Psoas muscle (tissue), 8 donors: ENCODE results near the gene EEF2. TPM values are rescaled to one million over a fixed set of nuclear protein-coding genes. Genes with fewer than 3 reads are reported as not detected.

Experiments
- ATAC-seq, 4 donors: fragments of 200-7000 bp; cut with Tn5 transposase; one replicate each; pipeline ENCODE4 v1.9.1; 2020; ENCODE audit warnings: moderate library complexity in 3 of 4, mild to moderate bottlenecking in 2 of 4
- DNase-seq, 2 donors: peaks; one replicate each; pipeline ENCODE4 v3.0.0-alpha.2; 2020
- H3K27ac ChIP-seq: fragments of 200-600 bp; one replicate; pipeline ENCODE4 v1.8.0; 2022
- H3K27me3 ChIP-seq, 3 donors: fragments of 200-600 bp in 1 of 3; one replicate each; pipeline versions ENCODE4 v1.6.1 to v1.8.0; 2013 to 2022; ENCODE audit warnings: low read length in 2 of 3, mild to moderate bottlenecking in 2 of 3, moderate library complexity in 1 of 3; ENCODE audit not compliant: insufficient read depth in 3 of 3
- H3K36me3 ChIP-seq, 2 donors: fragments of 200-600 bp in 1 of 2; one replicate each; pipeline versions ENCODE4 v1.6.1 to v1.8.0; 2013 to 2022; ENCODE audit warnings: low read depth in 1 of 2, mild to moderate bottlenecking in 1 of 2, moderate library complexity in 1 of 2; ENCODE audit not compliant: insufficient read depth in 1 of 2
- H3K4me1 ChIP-seq: fragments of 200-600 bp; one replicate; pipeline ENCODE4 v1.8.0; 2022
- H3K4me3 ChIP-seq: fragments of 200-600 bp; one replicate; pipeline ENCODE4 v1.8.0; 2022; ENCODE audit warnings: mild to moderate bottlenecking
- H3K9me3 ChIP-seq: fragments of 200-600 bp; one replicate; pipeline ENCODE4 v1.8.0; 2022
- WGBS, 3 donors: extraction: QIAGEN DNeasy Blood & Tissue Kit; methylation state at CpG; one replicate each; pipeline versions ENCODE4 v1.1.6 to v1.1.7; 2013; 5-methylcytosine and 5-hydroxymethylcytosine counted together
- intact Hi-C, 2 donors: fragments of 100-400 bp; cut with DNase I; formaldehyde crosslinking; loops; one replicate each; pipeline versions ENCODE4 v1.11.0 to v1.14.2; 2022
- long read RNA-seq, 2 donors: library from polyadenylated mRNA; unstranded; transcript quantifications; one replicate each; pipeline ENCODE4 v2.0.0, GENCODE V29; 2021
- polyA plus RNA-seq, 3 donors: library from polyadenylated mRNA; stranded (reverse); fragments of 200-250 nt; gene quantifications; one replicate each; pipeline ENCODE4 v1.2.3, GENCODE V29; 2013
- total RNA-seq, 4 donors: library from RNA; stranded (reverse); fragmentation: NEBNext Ultra II Directional in 2 of 4; extraction: Animal tissue kit (Norgen Biotek cat#: 25700) in 2 of 4; gene quantifications; one replicate each; pipeline versions ENCODE4 v1.2.1 to v1.2.4, GENCODE V29; 2021 to 2023
- TF ChIP-seq, protein P1 (sequence below): fragments of 200-600 bp; IDR thresholded peaks from one replicate; pipeline ENCODE4 v1.8.0; 2022; ENCODE audit warnings: antibody characterized with exemption
- donor health status: healthy with polysubstance abuse.
- donor health status: DM: no; HTN: no; CAD: no; lungs with moderate emphysema.
- donor health status: Bipolar disorder and iron deficiency.
- donor health status: healthy.
- donor health status: DM: yes; HTN: yes; CAD: no.
- donor health status: DM: no; HTN: no; CAD: no.
- donor health status: DM: no; HTN: no; CAD: no.
- donor health status: DM: yes; HTN: yes; CAD: no.

EEF2 gene
- total RNA-seq, result 1,000 to 10,000 TPM; 2,332 to 3,628 (median 2,726) TPM
- 1,000 to 10,000 TPM; 1,416 to 1,891 (median 1,484) TPM for polyA plus RNA-seq
- long read RNA-seq, donor 1, transcript EEF2-201 (15 exons, 3,164 nt), result major isoform, 571 of 879 reads
- long read RNA-seq, donor 1, partial matches to known transcripts, result 300 of 879 reads
- long read RNA-seq, donor 1, other reads (novel, unspliced or antisense), result 8 of 879 reads
- long read RNA-seq, donor 2, transcript EEF2-203 (2 exons, 218 nt), result minor isoform, 5 of 2,063 reads
- long read RNA-seq, donor 2, transcript EEF2-201 (15 exons, 3,164 nt), result major isoform, 1,350 of 2,063 reads
- long read RNA-seq, donor 2, partial matches to known transcripts, result 685 of 2,063 reads
- long read RNA-seq, donor 2, other reads (novel, unspliced or antisense), result 22 of 2,063 reads

DNA sequence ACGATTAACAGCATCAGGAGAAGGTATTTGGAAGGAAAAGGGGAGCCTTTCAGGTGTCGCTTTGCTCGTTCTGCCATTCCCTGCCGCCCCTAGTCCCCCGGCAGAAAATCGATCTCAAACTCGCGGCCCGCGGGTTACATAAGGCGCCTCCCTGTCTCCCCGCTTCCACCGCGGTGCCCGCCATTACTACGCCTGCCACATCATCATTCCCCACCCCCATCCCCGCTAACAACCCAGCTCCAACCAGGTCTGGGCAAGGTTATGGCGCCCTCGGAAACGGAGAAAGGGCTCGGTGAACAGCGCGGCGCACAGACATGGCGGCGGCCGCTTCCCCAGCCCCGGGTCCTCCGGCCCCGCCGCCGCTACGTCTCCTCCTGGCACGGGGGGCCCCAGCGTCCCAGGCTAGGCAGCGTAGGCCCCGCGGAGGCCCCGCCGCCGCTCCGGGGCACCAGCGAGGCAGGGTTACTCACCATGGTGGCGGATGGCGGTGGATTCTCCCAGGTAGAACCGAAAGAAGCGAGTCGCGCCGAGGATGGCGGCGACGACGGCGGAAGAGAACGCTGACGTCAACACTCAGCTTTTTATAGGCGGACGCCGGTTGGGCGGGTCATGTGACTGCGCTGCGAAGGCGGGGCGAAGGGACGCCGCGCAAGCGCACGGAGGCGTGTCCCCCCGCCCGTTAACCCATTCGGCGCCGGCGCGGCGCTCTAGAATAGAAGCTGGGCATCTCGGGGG lies at the start of gene EEF2:
Gene EEF2, minus strand, starts transcription at position 556 of the 735 bp plus-strand sequence. Its CDS starts 83 bp downstream, at position 473.
- H3K27ac ChIP-seq, result peak within 1 kb of the TSS; percentile 95
- DNase-seq (peak; percentile 89 to 96), ATAC-seq (peak; percentile 64 to 77 (median 70))
- H3K4me1 ChIP-seq, result peaks cover 44% of the 10 kb centered on the region
- no peaks in the 10 kb centered on the region for H3K9me3 ChIP-seq
- H3K36me3 ChIP-seq, result peaks cover 25 to 45% of the 10 kb centered on the region in 2 donors
- peak within 1 kb of the TSS; percentile 91 for H3K4me3 ChIP-seq
- TF ChIP-seq, protein P1, sequence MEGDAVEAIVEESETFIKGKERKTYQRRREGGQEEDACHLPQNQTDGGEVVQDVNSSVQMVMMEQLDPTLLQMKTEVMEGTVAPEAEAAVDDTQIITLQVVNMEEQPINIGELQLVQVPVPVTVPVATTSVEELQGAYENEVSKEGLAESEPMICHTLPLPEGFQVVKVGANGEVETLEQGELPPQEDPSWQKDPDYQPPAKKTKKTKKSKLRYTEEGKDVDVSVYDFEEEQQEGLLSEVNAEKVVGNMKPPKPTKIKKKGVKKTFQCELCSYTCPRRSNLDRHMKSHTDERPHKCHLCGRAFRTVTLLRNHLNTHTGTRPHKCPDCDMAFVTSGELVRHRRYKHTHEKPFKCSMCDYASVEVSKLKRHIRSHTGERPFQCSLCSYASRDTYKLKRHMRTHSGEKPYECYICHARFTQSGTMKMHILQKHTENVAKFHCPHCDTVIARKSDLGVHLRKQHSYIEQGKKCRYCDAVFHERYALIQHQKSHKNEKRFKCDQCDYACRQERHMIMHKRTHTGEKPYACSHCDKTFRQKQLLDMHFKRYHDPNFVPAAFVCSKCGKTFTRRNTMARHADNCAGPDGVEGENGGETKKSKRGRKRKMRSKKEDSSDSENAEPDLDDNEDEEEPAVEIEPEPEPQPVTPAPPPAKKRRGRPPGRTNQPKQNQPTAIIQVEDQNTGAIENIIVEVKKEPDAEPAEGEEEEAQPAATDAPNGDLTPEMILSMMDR, result no peak
- no peaks in the 10 kb centered on the region for H3K27me3 ChIP-seq
- intact Hi-C loops, result loop anchor here (2.0 to 10.0 kb wide), 7 partner anchors 14 to 223 kb away; partner anchors contain the start of genes APBA3 (in 2 of the 2), MRPL54 (in 2 of the 2) and DAPK3 (in 1 of the 2)
- WGBS, 3 donors, result 0 to 1% (median 1%) methylated on average over 80 of the region's 80 CpGs

DNA sequence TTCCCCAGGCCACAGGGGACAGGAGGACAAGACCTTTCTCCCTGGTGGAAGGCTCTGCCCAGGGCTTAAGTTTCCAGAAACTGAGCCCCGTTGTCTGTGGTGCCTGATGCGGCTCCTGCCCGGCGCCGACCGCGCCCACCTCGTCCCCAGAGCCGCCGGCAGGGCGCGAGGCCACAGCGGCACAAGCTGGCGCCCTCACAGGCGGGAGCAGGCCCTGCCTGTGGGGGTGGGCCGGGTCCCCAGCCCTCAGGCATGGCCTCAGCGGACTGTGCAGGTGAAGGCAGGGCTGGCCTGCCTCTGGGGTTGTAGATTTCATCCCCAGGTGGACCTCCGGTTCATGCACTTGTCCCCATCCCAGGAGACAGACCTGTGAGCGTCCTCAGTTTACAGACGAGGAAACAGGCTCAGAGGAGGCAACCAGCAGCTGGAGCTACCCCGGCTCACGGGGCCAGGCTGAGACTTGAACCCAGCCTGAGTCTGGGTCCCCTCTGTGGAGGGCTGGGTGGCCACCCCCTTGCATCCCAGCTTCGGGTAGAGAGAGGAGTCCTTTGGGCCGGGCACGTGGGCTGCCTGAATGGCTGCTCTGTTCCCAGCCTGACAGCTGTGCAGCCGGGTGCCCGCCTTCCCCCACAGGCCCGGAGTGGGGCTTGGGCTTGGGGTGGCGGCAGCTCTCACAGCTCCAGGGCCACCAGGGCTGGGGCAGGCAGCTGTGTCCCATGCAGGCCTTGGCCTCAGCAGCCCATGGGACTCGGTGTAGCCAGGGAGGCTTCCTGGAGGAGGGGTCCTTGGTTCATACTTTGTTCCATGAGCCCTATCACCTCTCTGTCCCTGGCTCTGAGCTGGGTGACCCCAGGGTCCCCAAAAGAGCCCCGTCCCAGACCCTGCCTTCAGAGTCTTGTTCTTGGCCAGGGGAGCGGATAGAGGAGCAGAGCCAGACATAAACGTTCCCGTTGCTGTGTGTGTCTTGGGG lies 49.1 kb upstream of the EEF2 start:
- ATAC-seq, result no peak
- intact Hi-C loops, result no loop called here
- no peak for DNase-seq
- no peaks in the 10 kb centered on the region for H3K27me3 ChIP-seq
- H3K4me3 ChIP-seq, result no peak overlapping the region
- no peaks in the 10 kb centered on the region for H3K9me3 ChIP-seq
- no peaks in the 10 kb centered on the region for H3K4me1 ChIP-seq
- H3K36me3 ChIP-seq, result peaks cover 0 to 81% of the 10 kb centered on the region in 2 donors
- WGBS, 3 donors, result 76 to 86% (median 80%) methylated on average over 33 to 34 of the region's 34 CpGs
- TF ChIP-seq, protein P1, result no peak
- H3K27ac ChIP-seq, result no peak overlapping the region

DNA sequence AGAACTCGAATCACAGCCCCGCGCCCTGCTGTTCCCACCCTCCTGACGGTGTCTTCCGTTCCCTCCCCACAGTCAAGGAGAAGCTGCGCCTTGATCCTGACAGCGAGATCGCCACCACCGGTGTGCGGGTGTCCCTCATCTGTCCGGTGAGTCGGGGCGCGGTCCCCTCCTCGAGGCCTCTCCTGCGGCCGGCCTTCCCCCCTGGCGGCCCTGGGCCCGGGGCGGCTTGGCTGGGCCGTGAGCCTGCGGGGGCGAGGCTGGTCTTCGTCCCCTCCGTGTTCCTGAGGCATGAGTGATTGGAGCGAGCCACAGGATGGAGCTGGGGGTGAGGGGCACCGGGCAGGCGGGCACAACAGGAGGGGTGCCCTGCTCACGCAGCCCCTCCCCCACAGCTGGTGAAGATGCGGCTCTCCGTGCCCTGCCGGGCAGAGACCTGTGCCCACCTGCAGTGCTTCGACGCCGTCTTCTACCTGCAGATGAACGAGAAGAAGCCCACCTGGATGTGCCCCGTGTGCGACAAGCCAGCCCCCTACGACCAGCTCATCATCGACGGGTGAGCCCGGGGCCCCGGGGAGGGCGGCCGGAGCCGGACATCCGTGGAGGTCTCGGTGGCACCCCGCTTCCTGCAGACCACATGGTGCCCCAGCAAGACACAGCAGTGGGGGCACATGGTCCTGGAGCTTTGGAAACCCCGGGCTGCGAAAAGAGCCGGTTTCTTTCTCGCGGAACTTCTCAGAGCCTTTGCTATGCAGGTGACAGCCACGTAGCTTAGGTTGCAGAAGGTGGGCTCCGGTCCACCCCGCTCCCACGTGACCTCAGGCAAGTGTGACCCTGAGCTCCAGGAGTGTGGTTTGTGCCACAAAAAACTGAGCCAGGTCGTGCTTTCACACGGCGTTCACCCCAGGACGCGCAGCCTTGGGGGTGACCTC lies 48.0 kb upstream of the EEF2 start:
- no peak for ATAC-seq
- intact Hi-C loops, result no loop called here
- Histone ChIP-seq H3K27me3 (no peaks in the 10 kb centered on the region), H3K9me3 (no peaks in the 10 kb centered on the region), H3K4me1 (no peaks in the 10 kb centered on the region), H3K36me3 (peaks cover 4 to 84% of the 10 kb centered on the region in 2 donors), H3K27ac (no peak overlapping the region), H3K4me3 (no peak overlapping the region)
- TF ChIP-seq, protein P1, result no peak
- no peak for DNase-seq
- WGBS, 3 donors, result 90 to 91% (median 90%) methylated on average over 51 to 62 of the region's 63 CpGs
